Measurements from ENCODE around the gene TRAF5.

Gene TRAF5

DNA sequence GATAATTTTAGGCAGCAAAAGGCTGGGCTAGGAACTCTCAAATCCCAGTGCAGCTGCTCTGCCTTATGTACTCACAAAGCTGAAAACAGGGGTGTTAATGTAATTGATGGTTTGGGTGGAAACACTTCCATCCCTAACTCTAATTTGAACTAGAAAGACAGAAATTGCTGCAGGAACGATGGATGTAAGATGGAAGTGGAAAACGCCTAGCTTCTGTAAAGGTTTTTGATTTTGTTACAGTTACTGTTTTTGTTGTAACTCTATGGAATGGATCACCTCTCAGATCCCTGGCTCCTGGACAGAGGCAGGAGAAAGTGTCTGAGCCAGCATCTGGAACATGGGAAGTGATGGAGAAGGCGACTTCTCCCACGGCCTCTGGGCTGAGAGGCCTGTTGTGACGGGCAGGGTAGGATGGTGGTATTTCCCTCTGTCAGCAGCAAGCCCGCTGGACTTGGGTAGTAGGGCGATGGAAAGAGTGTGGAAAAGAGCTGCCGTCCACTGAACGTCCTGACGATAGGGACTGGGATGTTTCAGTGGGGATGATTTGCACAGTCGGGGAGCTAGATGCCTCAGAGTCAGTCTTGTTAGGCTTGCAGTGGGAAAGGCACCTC, 1.6 kb downstream of the TRAF5 start:
- no peak for DNase-seq (ENCODE audit: low read depth)

DNA sequence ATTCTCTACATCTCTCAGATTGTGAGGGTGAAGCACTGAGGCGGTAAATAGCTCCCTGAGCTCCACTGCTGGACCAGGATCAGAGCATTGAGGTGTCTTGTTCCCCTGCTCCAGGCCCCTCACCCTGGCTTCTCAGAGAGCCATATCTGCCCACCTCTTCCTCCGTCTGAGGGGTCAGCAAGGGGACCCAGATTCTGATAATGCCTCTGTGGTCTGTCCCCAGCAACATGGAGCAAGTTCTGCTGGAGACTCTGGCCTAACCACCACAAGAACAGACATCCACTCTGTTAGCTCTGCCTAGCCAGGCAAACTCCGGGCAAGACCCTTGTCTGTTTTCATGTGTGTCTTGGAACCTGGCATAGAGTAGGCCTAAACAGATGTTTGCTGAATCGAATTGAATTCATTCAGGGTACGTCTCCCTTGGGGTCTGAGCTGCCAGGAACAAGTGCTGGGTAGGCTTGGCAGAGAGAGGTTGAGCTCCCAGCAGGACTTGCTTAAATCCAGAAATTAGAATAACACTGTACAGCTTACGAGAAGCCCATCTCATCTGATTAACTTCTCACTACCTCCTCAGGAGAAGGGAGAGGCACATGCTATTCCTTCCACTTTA, 2.3 kb downstream of the TRAF5 start:
- no peak for DNase-seq (ENCODE audit: low read depth)

DNA sequence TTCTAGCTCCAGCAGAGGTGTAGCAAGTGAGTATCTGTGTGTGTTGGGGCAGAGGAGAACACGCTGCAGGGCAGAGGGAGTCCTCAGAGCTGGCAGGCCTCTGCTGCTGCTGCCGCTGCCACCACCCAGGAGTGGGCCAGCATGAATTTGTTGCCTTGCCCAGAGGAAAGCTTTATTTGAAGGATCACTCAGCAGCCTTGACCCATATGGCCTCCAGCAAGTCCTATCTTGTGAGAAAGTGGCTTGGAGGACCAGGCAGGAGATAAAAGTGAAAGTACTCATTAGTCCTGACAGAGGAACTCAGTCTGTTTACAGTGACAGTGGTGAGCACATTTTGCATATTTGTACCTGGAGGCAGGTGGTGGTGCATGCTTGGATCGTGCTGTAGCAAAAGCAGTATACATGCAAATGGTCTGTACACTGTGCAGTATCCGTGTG, 3.1 kb downstream of the TRAF5 start:
- DNase-seq (ENCODE audit: low read depth), result no peak

DNA sequence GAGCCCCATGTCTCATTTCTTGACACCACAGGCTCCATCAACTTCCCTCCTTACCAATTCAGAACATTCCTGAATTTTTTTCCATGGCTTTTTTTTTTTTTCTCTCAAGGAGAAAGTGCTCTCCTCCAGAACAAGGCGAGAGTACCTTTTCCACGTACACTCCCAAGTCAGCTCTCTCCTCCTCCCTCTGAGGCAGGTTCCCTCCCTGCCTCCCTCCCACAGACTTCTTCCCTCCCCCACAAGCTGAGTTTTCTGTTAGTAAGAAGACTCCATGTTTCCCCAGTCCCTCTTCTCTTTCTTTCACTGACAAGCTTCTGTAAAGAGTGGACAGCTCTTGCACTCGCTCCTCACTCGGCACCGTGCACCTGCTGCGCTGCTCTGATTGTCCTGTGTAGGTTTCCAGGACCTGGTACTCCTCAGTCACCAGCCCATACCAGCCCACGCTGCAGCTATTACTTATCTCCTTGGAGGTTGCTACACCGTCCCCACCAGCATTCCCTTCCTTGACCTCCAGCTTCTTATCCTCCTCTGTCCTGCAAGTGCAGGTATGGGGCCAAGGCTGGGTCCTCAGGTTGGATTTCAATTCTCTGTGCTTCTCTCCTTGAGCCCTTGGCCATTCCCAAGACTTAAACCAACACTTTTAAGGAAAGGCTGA, 3.8 kb downstream of the TRAF5 start:
- DNase-seq (ENCODE audit: low read depth), result no peak

DNA sequence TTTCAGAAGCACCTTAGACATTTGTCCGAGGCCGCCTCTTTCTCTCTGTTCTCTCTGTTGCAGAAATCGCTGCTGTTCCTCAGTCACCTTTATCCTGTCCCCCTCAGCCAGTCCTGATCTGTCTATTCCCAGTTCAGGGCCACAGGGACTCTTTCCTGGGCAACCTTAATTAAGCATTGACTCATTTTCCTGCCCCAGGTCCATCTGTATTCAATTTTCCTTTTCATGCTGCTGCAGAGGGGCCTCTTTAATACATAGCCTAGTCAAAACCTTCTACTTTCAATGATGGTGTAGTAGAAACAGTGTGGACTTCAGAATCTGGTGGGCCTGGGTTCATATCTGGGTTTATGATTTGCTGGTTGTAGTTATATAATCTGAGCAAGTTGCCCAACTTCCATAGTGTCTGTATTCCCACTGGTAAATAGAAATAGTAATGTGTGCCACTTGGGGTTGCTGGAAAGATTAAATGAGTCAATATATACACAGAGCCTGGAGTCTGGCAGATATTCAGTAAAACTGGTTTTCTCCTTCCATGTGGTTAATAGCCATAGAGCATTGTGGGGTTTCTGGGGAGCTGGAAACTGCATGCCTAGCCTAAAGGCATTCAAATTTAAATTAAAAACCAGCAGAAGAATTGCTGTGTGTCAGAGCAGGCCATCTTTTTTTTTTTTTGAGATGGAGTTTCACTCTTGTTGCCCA, 4.5 kb downstream of the TRAF5 start:
- no peak for DNase-seq (ENCODE audit: low read depth)

GRCh38 chr1:211332036-211332616, 5.5 kb downstream of the TRAF5 start:
- no peak for DNase-seq (ENCODE audit: low read depth)

DNA sequence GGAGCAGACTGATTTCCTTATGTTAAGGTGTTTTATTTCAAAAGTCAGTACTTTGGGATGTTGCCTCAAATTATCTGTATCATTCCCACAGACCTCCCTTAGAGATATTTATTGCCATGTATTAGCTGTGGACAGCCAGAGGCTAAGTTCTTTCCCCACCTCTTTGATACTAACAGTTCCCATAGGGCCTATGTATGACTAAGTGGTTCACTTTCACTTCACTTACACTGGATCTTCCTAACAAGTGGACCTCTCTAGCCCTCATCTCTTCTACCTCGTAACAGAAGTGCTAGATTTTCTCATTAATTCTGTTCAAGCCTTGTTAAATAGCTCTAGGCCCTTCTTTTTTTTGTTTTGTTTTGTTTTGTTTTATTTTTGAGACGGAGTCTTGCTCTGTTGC, 6.2 kb downstream of the TRAF5 start:
- DNase-seq (ENCODE audit: low read depth), result peak; percentile 50

DNA sequence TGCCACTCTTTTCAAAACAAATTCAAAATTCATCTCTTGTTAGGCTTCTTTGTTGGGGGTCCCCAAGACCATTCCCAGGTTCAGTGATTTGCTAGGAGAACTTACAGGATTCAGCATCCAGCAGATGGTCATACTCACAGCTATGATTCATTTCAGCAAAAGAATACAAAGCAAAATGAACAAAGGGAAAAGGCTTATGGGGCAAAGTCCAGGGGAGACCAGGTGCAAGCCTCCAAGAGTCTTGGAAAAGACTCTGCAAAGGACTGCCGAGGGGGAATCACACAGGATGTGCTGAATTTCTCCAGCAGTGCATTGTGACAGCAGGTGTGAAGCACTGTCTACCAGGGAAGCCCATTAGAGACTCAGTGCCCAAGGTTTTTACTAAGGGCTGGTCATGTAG, 7.3 kb downstream of the TRAF5 start:
- no peak for DNase-seq (ENCODE audit: low read depth)

DNA sequence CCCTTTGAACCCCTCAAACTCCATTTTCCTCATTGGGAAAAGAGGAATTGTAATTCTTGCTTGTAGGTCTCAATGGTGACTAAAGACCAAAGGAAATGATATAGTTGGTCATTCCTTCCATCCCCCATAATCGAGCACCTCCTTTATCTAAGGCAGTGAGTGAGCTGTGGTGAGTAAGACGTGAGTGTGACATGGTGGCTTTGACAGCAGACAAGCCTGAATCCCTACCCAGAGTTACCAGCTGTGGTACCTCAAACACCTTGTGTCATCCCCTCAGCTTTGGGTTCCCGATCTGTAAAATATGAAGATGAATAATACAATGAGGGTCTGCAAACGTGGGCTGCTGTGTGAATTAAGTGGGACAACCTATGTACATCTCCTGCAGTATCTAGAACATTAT, 8.4 kb downstream of the TRAF5 start:
- DNase-seq (ENCODE audit: low read depth), result no peak

DNA sequence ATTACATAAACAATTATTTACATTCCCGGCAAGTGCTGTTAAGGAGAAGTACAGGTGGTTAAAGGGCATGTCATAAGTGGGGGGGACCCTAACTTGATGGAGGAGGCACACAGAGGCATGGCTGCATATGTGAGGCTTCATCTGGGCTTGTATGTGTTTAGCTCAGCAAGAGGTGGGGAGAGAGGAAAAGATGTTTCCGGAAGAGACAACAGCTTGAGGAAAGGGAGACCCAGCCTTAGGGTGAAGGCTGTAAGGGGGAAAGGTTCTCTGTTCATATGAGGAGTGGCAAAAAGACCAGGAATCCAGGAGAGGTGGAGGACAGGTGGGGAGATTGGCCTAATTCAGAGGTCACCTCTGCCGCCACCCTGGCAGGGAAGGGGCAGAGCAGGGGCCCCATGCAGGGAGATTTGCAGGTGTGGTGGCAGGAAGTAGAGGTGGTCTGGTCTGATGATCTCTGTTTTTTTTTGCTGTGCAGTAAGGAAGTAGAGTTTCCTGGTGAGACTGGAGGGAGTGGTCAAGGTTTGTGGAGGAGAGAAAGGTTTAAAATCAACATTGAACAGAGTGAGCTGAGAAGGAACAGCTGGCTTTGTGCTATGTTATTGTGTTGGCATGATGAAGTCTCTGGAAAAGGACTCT, 9.0 kb downstream of the TRAF5 start:
- no peak for DNase-seq (ENCODE audit: low read depth)

DNA sequence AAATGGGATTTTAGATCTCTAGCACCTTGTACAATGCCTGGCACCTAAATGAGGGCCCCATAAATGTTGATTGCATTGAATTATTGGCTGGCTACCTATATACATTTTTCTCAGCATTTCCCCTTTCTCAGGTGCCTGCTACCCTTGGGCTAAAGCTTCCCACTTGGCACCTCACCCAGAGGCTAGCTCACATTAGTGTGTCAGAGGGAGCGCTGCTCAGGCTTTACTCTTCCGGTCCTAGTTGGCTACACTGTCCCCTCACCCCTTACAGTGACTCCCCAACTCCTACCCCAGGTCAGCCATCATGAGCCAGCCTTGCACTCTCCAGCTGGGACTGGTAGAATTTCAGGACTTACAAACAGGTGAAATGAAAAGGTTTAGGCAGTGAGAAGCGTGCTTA, 9.5 kb downstream of the TRAF5 start:
- DNase-seq (ENCODE audit: low read depth), result no peak

- DNase-seq (ENCODE audit: low read depth), result no peak
Measured at GRCh38 chr1:211336775-211337174, 10.1 kb downstream of the TRAF5 start.

- no peak for DNase-seq (ENCODE audit: low read depth)
Measured at GRCh38 chr1:211337430-211338223, 11.0 kb downstream of the TRAF5 start.

GRCh38 chr1:211338224-211338620, 11.6 kb downstream of the TRAF5 start:
- DNase-seq (ENCODE audit: low read depth), result no peak

DNA sequence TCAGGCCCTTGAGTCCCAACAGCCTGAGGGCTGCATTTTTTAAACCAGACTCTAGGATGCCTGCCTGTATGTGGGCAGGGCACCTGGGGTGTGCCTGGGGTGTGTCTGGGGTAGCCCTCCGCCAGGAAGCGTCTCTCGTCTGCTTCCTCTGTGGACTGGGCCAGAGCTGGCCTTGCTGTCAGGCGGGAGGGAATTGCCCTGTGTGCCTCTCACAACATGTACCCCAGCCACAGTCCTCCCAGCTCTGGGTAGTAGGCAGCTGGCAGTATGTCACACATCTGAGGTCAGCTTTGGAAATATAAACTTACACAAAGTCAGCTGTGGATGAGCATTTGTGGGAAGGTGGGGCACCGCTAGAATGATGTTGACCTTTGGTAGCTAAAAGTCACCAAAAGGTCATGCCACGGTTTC, 13.0 kb downstream of the TRAF5 start:
- no peak for DNase-seq (ENCODE audit: low read depth)

DNA sequence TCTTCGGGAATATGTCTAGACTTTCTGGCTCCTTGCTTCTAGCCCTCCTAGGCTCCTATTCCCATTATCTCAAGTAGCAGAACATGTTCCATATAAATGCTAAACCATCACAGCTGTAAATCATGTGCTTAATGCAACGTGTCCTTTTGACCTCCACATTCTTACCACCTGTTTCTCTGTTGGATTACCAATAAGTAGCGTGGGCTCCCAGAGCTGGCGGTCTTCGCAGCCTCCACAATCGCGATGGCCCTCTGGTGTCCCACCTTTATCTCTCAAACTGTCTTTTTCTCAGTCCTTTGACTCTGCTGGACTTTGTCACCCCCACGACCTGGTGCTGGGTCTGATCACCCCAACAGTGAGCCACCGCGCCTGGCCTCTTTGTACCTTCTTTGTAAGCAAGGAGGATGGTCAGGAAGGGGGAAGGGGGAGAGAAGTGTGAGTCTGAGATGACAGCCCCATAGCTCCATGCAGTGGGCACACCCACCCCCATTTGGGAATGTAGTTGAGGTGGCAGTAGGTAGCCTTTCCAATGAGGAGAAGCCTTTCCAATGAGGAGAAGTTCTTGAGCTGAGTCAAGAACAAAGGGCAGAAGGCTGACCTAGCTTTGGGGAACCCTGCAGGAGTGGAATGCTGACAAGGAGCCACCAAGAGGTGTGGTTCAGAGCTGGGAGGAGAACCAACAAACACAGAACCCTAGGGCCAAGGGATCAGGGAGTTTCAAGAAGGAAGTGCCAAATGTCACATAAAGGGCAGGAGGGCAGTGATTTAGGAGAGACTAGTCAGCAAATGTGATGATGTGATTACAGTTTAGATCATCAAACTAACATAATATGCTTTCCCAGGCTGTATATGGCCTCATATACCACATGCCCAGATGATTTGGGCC, 14.2 kb downstream of the TRAF5 start:
- no peak for DNase-seq (ENCODE audit: low read depth)

GRCh38 chr1:211341999-211342398, 15.4 kb downstream of the TRAF5 start:
- DNase-seq (ENCODE audit: low read depth), result no peak

- DNase-seq (ENCODE audit: low read depth), result no peak
Measured at GRCh38 chr1:211343607-211344006, 17.0 kb downstream of the TRAF5 start.

- DNase-seq (ENCODE audit: low read depth), result peak; percentile 22
Measured at GRCh38 chr1:211344152-211344618, 17.6 kb downstream of the TRAF5 start.

- DNase-seq (ENCODE audit: low read depth), result peak; percentile 23
Measured at GRCh38 chr1:211345719-211346118, 19.1 kb downstream of the TRAF5 start.

All from amniotic epithelial cell (primary cell).